Ecto neural progenitor cell (in vitro differentiated cells): ENCODE measurements around the gene RBM43.

Experiments
- DNase-seq: peaks from one replicate; pipeline ENCODE4 v3.0.0-alpha.2; 2018; ENCODE audit warnings: low spot score

Gene RBM43

GRCh38 chr2:151217343-151217742 is 44.3 kb downstream of the RBM43 start:
- DNase-seq, result no peak

GRCh38 chr2:151207100-151207499 is 54.6 kb downstream of the RBM43 start:
- no peak for DNase-seq

- no peak for DNase-seq
Measured at GRCh38 chr2:151206446-151206968, 55.2 kb downstream of the RBM43 start.

GRCh38 chr2:151205571-151205970 is 56.1 kb downstream of the RBM43 start:
- DNase-seq, result no peak

GRCh38 chr2:151204756-151205155 is 56.9 kb downstream of the RBM43 start:
- no peak for DNase-seq

- DNase-seq, result no peak
Measured at GRCh38 chr2:151200844-151201243, 60.8 kb downstream of the RBM43 start.

- no peak for DNase-seq
Measured at GRCh38 chr2:151200277-151200676, 61.4 kb downstream of the RBM43 start.

- no peak for DNase-seq
Measured at GRCh38 chr2:151198645-151199044, 63.0 kb downstream of the RBM43 start.
